ENCODE results near the gene NDOR1.

NDOR1 gene

GRCh38 chr9:137167747-137168572 is 37.5 kb upstream of the NDOR1 start:
- DNase-seq, result no peak

DNA sequence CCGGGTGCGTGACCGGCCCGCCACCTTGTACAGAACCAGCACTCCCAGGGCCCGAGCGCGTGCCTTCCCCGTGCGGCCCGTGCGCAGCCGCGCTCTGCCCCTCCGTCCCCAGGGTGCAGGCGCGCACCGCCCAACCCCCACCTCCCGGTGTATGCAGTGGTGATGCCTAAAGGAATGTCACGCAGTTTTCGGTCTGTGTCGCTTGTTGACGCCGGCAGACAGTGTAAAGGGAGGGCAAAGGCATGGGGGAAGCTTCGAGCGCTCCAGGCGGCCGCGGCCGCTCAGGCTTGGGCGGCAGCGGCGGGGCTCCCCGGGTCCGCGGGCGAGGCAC is 37.0 kb upstream of the NDOR1 start:
- DNase-seq, result no peak

DNA sequence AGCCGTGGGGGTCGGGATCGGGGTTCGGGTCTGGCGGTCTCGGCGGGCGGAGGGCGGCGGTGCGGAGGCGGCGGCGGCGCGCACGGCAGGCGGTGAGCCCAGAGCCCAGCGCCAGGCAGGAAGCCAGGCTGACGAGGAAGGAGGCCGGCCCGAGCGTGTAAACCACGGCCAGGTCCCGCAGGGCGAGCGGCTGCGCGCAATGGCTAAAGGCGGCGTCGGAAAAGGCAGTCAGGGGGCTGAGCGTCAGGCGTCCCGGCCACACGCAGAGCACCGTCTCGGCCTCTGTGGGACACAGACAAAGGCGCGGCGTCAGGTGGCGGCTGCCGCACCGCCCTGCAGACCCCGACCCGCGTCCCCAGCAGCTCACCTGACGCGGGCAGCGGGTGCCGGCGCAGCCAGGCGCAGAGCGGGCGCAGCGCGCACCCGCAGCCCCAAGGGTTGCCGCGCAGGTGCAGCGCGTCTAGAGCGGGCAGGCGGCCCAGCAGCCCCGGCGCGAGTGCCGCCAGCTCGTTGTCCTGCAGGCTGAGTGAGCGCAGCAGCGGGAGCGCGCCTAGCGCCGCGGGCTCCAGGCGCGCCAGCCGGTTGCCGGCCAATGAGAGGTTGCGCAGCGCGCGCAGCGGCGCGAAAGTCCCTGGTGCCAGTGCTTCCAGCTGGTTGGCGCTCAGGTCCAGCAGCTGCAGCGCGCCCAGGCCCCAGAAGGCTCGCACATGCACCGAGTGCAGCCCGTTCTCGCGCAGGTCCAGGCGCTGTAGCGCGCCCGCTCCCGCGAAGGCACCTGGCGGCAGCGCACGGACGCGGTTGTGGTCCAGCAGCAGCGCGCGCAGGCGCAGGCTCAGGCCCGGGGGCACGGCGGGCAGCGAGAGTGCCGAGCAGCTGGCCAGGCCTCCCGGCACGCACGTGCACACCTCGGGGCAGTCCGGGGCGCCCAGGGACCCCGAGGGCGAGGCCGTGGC is 36.3 kb upstream of the NDOR1 start:
- no peak for DNase-seq

DNA sequence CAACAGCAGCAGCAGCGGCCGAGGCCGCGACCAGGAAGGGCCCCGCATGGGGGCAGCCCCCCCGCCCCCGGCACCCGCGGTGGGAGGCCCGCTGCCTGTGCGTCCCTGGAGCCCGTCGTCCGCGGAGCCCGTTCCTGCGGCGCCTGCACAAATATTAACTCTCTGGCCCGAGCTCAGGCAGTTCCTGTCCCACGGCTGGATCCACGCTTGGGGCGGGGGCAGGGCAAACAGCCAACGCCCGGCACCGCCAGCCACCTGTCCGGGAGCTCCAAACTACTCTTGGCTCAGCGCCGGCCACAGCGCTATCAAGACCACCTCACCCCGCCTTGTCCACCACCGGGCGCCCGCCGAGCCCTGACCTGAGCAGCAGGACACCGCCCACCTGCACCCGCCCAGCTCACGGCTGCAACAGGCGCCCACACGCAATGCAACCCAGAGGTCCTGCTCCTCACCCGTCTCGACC is 35.6 kb upstream of the NDOR1 start, which contains the start of gene LRRC26:
Gene LRRC26 (minus strand): TSS at position 156 of the 463 bp plus-strand sequence. CDS start 108 bp downstream, at position 48.
- no peak for DNase-seq

DNA sequence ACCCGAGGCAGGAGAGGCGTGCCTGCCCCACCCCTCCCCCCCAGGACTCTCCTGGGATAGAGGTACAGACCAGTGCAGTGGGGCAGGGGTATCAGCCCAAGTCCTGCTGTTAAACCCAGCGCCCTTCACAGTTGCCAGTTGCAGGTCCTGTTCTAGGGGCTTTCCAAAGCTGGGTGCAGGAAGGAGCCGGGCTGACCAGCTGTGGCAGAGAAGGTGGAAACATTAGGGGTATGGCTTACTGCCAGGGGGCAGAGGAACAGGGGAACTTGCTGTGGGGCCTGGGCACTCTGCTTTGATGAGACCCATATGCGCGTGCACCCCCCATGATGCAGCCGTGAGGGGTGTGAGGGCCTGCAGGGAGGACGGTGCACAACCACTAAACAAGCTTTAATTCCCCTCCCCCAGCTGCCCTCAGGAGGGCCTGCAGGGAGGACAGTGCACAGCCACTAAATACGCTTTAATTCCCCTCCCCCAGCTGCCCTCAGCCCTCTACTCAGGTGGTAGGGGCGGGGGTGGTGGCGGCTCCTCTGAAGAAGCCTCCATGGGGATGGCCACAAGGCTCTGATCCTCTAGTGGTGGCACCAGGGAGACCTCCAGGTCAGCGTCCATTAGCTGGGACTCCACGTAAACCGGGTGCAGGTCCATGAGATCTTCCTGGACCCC is 34.9 kb upstream of the NDOR1 start:
- no peak for DNase-seq

DNA sequence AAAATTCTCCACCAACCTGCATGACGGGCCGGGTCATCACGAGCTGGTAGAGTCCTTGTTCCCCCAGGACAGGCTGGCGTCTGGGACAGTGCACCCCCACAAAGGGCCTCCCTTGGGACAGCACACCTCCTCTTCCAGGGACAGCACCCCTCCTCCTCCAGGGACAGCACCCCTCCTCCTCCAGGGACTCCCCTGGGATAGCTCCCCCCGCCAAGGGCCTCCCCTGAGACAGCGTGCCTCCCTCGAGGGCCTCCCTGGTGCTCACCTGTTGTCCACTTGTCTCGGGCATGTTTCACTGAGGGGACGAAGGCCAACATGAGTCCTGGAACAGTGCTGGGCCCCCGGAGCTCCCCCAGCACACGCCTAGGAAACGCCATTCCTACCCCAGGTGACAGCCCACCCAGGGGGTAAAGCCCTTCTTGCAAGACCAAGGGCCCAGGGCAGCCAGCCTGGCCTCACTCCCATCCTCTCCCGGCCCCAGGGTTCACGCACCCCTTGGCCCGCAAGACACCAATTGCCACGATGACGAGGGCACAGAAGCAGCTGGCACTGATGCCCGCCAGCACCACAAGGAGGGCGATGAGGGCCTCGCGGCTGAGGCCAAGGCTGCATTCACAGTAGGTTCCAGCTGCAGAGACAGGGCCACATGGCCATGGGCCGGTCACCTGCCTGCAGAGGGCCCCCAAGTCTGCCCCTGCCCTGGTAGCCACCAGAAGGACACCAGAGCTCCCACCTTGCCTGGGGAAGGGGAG is 34.2 kb upstream of the NDOR1 start:
- no peak for DNase-seq

GRCh38 chr9:137172901-137173795 is 32.4 kb upstream of the NDOR1 start:
- no peak for DNase-seq

GRCh38 chr9:137173796-137174664 is 31.5 kb upstream of the NDOR1 start:
- no peak for DNase-seq

DNA sequence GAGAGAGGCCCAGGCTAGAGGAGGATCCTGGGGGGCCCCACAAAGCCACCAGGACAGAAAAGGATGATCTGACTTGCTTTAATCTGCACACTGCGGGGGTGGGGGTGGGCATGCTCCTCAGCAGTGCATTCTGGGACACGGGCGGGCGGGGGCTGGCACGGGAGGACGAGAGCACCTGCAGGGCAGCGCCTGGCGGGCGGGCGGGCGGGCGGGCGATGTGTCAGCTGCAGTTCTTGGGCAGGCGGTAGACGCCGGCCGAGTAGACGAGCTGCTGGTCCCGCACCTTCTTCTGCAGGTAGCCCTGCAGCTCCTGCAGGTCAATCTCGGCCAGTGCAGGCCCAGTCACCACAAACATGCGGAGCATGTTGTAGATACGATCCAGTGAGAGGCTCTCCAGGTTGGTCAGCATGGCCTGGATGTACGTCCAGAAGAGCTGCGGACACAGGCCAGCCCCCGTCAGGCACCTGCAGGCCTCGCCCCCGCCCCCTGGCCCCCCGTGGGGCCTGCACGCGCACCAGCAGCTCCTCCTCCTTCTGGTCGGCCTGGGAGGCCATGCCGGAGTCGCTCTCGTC is 30.7 kb upstream of the NDOR1 start:
- peak; percentile 36 for DNase-seq

- DNase-seq, result no peak
Measured at GRCh38 chr9:137175345-137175961, 30.0 kb upstream of the NDOR1 start.

GRCh38 chr9:137176302-137177182 is 29.0 kb upstream of the NDOR1 start:
- no peak for DNase-seq

- DNase-seq, result no peak
Measured at GRCh38 chr9:137178201-137178938, 27.1 kb upstream of the NDOR1 start.

- no peak for DNase-seq
Measured at GRCh38 chr9:137178939-137179630, 26.4 kb upstream of the NDOR1 start.

DNA sequence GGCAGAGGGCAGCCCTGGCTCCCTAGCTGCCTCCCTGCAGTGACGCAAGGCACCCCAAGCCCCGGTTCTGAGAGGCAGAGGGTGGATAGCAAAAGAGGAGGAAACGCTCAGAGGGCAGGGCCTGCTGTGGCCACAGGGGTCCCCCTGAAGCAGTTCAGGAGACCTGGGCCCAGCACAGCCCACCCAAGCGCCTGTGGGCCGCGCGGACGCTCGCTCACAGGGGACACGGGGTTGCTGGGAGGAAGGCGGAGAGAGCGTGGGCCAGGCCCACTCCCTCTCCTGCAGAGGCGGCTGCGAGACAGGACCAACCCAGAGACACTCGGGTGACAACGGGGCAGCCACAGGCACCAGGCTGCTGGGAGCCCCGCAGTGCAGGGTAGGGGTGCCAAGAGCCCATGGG is 25.7 kb upstream of the NDOR1 start:
- DNase-seq, result no peak

GRCh38 chr9:137180491-137180890 is 25.0 kb upstream of the NDOR1 start:
- DNase-seq, result no peak

- no peak for DNase-seq
Measured at GRCh38 chr9:137181680-137182079, 23.8 kb upstream of the NDOR1 start.

- no peak for DNase-seq
Measured at GRCh38 chr9:137182836-137183235, 22.7 kb upstream of the NDOR1 start.

All from activated CD8-positive, alpha-beta memory T cell treated with anti-CD3 and anti-CD28 coated beads, Interleukin-2, amount 50 U/mL, for 4 hours (primary cell).